UCSD-AML1 (cell line): ENCODE data around the gene GPBP1L1.
A peak's percentile ranks its signal among the peaks of the same experiment; 100 is the strongest.

ENCODE experiments used
- DNase-seq: peaks from one replicate; lab custom pipeline; 2025; ENCODE audit not compliant: unreplicated experiment; lab: John Stamatoyannopoulos, UW

GPBP1L1 gene

GRCh38 chr1:45643321-45643720 lies 43.0 kb downstream of the GPBP1L1 start:
- no peak for DNase-seq

- DNase-seq, result no peak
Measured at GRCh38 chr1:45640293-45640692, 46.0 kb downstream of the GPBP1L1 start.

- no peak for DNase-seq
Measured at GRCh38 chr1:45635211-45635610, 51.1 kb downstream of the GPBP1L1 start.

DNA sequence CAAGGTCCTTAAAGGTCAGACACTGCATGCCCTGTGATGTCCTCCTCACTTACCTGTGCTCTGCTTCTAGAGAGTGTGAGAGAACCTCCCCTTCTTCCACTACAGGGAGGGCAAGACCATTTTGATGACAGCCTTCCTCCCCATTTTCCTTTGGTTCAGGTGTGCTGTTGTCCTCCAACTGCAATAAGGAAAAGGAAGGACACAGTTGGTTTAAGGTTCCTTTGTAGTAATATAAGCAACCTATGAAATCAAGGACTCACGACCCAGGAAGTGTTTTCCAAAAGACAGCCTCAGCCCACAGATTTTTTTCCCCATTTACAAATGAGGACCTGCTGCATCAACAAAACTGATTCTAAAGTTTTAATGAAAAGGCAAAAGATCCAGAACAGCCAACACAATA lies 55.9 kb downstream of the GPBP1L1 start:
- no peak for DNase-seq

- no peak for DNase-seq
Measured at GRCh38 chr1:45629035-45629434, 57.3 kb downstream of the GPBP1L1 start.

DNA sequence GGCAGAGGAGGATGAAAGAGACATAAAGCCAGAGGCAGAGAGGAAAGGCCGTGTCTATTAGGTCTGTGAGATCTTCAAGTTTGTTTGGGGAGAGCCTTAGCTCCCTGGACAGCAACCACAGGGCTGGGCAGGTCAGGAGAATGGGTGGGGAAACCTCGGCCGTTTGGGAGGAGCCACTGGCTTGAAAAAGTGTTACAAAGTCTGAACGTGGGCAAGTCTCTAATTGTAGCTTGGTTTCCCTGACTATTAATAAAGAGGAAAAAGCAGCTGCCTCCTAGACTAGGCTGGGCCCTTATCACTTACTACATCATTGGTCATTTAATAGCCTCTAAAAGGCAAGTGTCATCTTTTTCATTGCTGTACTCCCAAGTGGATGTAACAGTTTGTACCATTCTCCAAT lies 62.4 kb downstream of the GPBP1L1 start, which contains the start of gene CCDC17:
CCDC17 (minus strand) TSS at position 83 of the 400 bp plus-strand sequence. CDS start 145 bp downstream, outside the sequence.
- no peak for DNase-seq

DNA sequence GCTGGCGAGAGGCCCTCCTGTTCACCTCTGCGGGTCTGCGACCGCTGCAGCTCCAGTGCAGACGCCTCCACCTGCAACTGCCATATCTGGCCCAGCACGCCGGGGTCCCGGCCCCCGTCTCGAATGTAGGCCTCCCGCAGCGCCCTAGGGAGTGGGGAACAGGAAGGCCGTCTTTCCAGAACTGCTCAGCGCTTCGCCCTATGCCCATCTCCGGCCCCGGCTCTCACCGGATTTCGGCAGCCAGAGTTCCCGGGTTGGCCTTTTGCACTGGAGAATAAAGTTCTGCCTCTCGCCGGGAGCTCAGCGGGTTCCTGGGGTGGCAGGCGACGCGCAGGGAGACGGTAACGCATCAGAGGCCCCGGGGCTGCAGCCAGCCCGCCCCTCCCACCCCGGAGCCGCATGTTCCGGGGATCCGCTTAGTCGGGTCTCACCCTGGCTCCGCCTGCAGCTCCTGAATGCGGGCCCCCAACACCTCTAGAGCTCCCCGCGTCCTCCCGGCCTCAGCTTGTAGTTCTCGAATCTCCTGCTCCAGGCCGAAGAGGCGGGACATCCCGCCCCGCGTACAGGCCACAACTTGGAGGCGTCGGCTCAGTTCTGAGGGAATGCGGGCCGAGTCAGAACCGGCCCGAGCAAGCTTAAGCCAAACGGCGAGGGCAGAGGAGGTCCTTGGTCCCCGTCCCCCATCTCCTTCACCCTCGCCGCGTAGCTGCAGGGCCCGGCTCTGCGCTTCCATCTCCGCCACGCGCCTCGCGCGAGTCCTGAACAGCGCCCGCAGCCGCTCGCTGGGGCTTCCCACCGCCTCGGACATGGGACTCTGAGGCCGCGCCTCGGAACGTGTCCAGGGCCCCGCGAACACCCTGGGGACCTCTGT lies 63.6 kb downstream of the GPBP1L1 start:
- no peak for DNase-seq

- DNase-seq, result no peak
Measured at GRCh38 chr1:45621895-45622523, 64.3 kb downstream of the GPBP1L1 start.

DNA sequence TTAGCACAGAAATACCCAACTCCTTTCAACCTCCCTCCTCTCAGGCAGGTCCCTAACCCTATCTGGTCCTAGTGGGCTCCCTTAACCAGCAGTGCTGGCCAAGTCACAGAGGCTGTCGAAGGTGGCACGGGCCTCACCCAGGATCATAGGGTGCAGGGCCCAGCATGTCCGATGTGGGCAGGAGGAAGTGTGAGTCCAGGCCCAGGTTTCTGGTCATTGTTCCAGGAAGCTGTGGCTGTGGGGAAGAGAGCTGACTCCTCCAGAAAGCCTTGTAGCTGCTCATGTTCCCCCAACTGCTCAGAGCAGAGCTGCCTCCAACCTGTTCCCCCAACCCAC lies 64.9 kb downstream of the GPBP1L1 start:
- DNase-seq, result peak; percentile 35

- no peak for DNase-seq
Measured at GRCh38 chr1:45620588-45621500, 65.5 kb downstream of the GPBP1L1 start.

- no peak for DNase-seq
Measured at GRCh38 chr1:45619149-45619921, 67.0 kb downstream of the GPBP1L1 start.

GRCh38 chr1:45617618-45618017 lies 68.7 kb downstream of the GPBP1L1 start:
- no peak for DNase-seq

GRCh38 chr1:45615885-45616284 lies 70.4 kb downstream of the GPBP1L1 start:
- no peak for DNase-seq

GRCh38 chr1:45612941-45613579 lies 73.3 kb downstream of the GPBP1L1 start:
- no peak for DNase-seq

DNA sequence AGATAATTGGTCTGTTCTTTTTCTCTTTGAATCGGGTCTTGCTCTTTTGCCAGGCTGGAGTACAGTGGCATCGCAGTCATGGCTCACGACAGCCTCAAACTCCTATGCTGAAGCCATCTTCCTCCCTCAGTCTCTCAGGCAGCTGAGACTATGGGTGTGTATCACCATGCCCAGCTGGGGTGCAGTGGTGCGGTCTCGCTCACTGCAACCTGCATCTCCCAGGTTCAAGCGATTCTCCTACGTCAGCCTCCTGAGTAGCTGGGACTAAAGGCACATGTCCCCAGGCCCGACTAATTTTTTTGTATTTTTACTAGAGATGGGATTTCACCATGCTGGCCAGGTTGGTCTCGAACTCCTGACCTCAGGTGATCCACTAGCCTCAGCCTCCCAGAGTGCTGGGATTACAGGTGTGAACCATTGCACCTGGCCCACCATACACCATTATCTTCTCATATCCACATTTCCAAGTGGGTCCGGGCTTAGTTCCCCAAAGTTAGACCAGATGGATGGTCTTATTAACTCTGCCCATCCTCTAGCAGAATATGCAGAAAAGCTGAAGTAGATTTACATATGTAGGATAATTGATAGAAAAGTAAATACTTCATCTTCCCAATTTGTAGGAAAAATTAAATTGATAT lies 75.6 kb downstream of the GPBP1L1 start:
- no peak for DNase-seq

DNA sequence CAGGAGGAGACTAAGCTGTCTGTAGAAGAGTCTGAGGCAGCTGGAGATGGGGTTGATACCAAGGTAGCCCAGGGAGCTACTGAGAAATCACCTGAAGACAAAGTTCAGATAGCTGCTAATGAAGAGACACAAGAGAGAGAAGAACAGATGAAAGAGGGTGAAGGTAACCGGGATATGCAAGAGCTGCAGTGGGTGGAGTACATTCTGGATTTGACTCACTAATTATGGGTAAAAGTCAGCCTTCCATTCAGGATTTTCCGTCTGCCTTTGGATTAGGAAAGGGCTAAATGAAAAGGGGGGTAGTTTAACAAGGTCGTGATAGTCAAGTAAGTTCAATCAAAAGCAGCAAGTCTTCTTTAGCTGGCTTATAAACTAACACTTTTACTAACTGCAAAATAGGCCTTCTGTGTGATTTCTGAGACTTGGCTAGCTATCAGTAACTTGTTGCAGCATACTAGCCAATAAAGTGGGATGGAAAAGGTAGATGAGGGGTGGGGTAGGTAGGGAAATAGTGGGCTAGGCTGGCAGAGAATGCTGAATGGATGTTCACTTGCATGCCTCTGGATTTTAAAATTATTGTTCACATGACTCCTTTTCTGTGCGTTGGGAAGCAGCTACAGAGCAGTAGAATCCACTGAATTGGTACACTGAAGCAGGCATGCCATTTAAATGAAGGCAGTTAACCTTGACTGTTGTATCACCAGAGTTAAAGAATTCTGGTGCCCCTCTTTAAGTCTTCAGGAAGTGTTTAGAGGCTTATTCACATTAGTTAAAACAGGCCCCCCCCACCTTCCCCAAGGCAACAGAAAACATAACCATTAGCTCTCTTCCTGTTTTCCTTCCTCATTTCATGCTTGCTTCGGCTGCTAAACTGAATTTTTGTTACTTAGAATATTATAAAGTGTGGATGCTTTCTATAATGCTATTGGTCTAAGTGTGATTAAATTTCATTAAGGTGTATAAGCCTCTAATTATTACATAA lies 77.9 kb downstream of the GPBP1L1 start:
- DNase-seq, result no peak

DNA sequence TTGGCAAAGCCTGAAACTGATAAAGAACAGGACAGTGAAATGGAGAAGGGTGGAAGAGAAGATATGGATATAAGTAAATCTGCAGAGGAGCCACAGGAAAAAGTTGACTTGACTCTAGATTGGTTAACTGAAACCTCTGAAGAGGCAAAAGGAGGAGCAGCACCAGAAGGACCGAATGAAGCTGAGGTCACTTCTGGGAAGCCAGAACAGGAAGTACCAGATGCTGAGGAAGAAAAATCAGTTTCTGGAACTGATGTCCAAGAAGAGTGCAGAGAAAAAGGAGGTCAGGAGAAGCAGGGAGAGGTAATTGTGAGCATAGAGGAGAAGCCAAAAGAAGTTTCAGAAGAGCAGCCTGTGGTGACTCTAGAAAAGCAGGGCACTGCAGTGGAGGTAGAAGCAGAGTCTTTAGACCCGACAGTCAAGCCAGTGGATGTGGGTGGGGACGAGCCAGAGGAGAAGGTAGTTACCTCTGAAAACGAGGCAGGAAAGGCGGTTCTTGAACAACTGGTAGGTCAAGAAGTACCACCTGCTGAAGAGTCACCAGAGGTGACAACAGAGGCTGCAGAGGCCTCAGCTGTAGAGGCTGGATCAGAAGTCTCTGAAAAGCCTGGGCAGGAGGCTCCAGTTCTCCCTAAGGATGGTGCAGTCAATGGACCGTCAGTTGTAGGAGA lies 78.8 kb downstream of the GPBP1L1 start:
- no peak for DNase-seq

- no peak for DNase-seq
Measured at GRCh38 chr1:45604239-45604638, 82.1 kb downstream of the GPBP1L1 start.
